Choroid plexus epithelial cell (primary cell): ENCODE results near the gene ASGR1.

Source experiments
- DNase-seq: peaks from one replicate; pipeline ENCODE4 v3.0.0-alpha.2; 2010; ENCODE audit warnings: low read depth
- H3K4me3 ChIP-seq: 2 replicates; pipeline ENCODE4 v1.5.1; 2011; ENCODE audit warnings: low read depth, mild to moderate bottlenecking, control low read depth, low read length, moderate library complexity
- CTCF ChIP-seq: conservative IDR thresholded peaks from 2 replicates; pipeline ENCODE4 v1.5.1; 2011; ENCODE audit warnings: low read depth, mild to moderate bottlenecking, control low read depth, inconsistent platforms, low read length, moderate library complexity

The ASGR1 gene

GRCh38 chr17:7123844-7124243 lies 55.3 kb downstream of the ASGR1 start:
- H3K4me3 ChIP-seq, result no peak overlapping the region
- TF ChIP-seq CTCF, result no peak
- DNase-seq, result no peak
